GM19035 (cell line): ENCODE data around the gene PRPS2.

Source experiments
- ATAC-seq: cut with Tn5 transposase; IDR thresholded peaks from one replicate; pipeline ENCODE4 v1.9.1; 2021; ENCODE audit not compliant: unreplicated experiment

Gene PRPS2

GRCh38 chrX:12814420-12814819 is 23.2 kb downstream of the PRPS2 start:
- ATAC-seq, result peak; percentile 58

- no peak for ATAC-seq
Observed at GRCh38 chrX:12817528-12817927, 26.3 kb downstream of the PRPS2 start.

GRCh38 chrX:12819222-12819621 is 28.0 kb downstream of the PRPS2 start:
- ATAC-seq, result no peak

GRCh38 chrX:12820737-12821136 is 29.5 kb downstream of the PRPS2 start:
- no peak for ATAC-seq

- no peak for ATAC-seq
Observed at GRCh38 chrX:12824944-12825343, 33.7 kb downstream of the PRPS2 start.

GRCh38 chrX:12825801-12826200 is 34.6 kb downstream of the PRPS2 start:
- ATAC-seq, result no peak

GRCh38 chrX:12843061-12843667 is 52.0 kb downstream of the PRPS2 start:
- ATAC-seq, result no peak

GRCh38 chrX:12843668-12844279 is 52.6 kb downstream of the PRPS2 start:
- ATAC-seq, result peak; percentile 96

- peak; percentile 49 for ATAC-seq
Observed at GRCh38 chrX:12844319-12844718, 53.1 kb downstream of the PRPS2 start.

GRCh38 chrX:12865359-12865758 is 74.1 kb downstream of the PRPS2 start:
- no peak for ATAC-seq

GRCh38 chrX:12866451-12867377 is 75.5 kb downstream of the PRPS2 start, which contains the start of gene TLR7:
TSS of gene TLR7 (plus strand) at chrX:12867072. CDS start at chrX:12867579, 507 bp downstream.
- peak; percentile 35 for ATAC-seq

GRCh38 chrX:12867685-12868084 is 76.5 kb downstream of the PRPS2 start:
- peak; percentile 37 for ATAC-seq

GRCh38 chrX:12868747-12869146 is 77.5 kb downstream of the PRPS2 start:
- ATAC-seq, result peak; percentile 54

- ATAC-seq, result no peak
Observed at GRCh38 chrX:12871257-12871656, 80.0 kb downstream of the PRPS2 start.

- no peak for ATAC-seq
Observed at GRCh38 chrX:12872741-12873140, 81.5 kb downstream of the PRPS2 start.
